Chondrocyte (in vitro differentiated cells): Measurements from ENCODE around the gene PPP1R14C. TPM values are rescaled to one million over a fixed set of nuclear protein-coding genes. Genes with fewer than 3 reads are reported as not detected.

Source experiments
- DNase-seq: peaks from one replicate; pipeline ENCODE4 v3.0.0; 2021; ENCODE audit warnings: mixed read lengths, low spot score
- H3K27ac Mint-ChIP-seq: one replicate; pipeline ENCODE4 v1.8.0; 2021; ENCODE audit warnings: mild to moderate bottlenecking, moderate library complexity, mixed read lengths; ENCODE audit not compliant: unreplicated experiment
- H3K27me3 Mint-ChIP-seq: 2 replicates; pipeline ENCODE4 v1.8.0; 2021; ENCODE audit warnings: low read depth, mixed read lengths
- H3K36me3 Mint-ChIP-seq: 2 replicates; pipeline ENCODE4 v1.8.0; 2021; ENCODE audit warnings: low read depth, mixed read lengths
- H3K4me1 Mint-ChIP-seq: 2 replicates; pipeline ENCODE4 v1.8.0; 2021; ENCODE audit warnings: low read depth, mild to moderate bottlenecking, mixed read lengths
- H3K4me3 Mint-ChIP-seq: one replicate; pipeline ENCODE4 v1.8.0; 2021; ENCODE audit warnings: mild to moderate bottlenecking, moderate library complexity, mixed read lengths; ENCODE audit not compliant: unreplicated experiment
- H3K9me3 Mint-ChIP-seq: 2 replicates; pipeline ENCODE4 v1.8.0; 2021; ENCODE audit warnings: low read depth, mixed read lengths
- CTCF ChIP-seq: fragments of 200-600 bp; sonication (generic); IDR thresholded peaks from 2 replicates; pipeline ENCODE4 v1.5.0; 2021; ENCODE audit warnings: antibody characterized with exemption, mild to moderate bottlenecking, moderate library complexity
- total RNA-seq: library from RNA; stranded (reverse); gene quantifications from 3 replicates; pipeline ENCODE4 v1.2.1, GENCODE V29; 2021

Gene PPP1R14C
- total RNA-seq, 1 donor from 2014 or later, result 3.4 TPM

DNA sequence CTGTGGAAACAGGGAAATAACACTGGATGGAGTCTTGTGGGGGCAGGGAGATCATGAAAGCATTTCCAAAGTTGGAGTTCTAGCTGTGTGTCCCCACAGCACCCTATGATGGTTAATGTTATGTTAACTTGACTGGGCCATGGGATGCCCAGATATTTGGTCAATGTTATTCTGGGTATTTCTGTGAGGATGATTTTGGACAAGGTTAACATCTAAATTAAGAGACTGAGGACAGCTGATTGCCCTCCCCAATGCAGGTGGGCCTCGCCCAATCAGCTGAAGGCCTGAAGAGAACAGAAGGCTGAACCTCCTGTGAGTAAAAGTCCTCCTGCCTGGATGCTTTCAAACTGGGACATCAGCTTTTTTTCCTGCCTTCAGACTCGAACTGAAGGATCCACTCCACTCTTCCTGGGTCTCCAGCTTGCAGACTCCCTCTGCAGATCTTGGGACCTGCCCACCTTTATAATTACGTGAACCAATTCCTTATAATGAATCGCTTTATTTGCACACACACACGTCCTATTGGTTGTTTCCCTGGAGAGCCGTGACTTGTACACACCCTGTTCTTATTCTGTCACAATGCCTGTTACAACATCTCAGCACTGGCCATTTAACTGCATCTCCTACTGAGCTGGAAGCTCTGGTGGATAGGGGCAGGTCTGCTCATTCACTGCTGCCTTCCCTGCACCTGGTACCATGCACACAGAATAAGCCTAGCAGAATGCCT lies 126.4 kb downstream of the PPP1R14C start:
- no peaks in the 10 kb centered on the region for H3K36me3 Mint-ChIP-seq
- H3K27me3 Mint-ChIP-seq, result no peaks in the 10 kb centered on the region
- H3K9me3 Mint-ChIP-seq, result no peaks in the 10 kb centered on the region
- H3K4me3 Mint-ChIP-seq, result no peak overlapping the region
- no peak for TF ChIP-seq CTCF
- peaks cover 40% of the 10 kb centered on the region for H3K4me1 Mint-ChIP-seq
- peak overlapping the region; percentile 70 for H3K27ac Mint-ChIP-seq
- DNase-seq, result no peak

- no peak overlapping the region for H3K4me3 Mint-ChIP-seq
These were observed 127.0 kb downstream of the PPP1R14C start for GRCh38 chr6:150269857-150270223.

GRCh38 chr6:150270330-150271052 lies 127.6 kb downstream of the PPP1R14C start:
- Mint-ChIP-seq H3K36me3 (no peaks in the 10 kb centered on the region), H3K27me3 (peaks cover 4% of the 10 kb centered on the region), H3K4me1 (peaks cover 40% of the 10 kb centered on the region), H3K27ac (peak overlapping the region; percentile 20), H3K4me3 (no peak overlapping the region), H3K9me3 (no peaks in the 10 kb centered on the region)
- no peak for DNase-seq
- no peak for TF ChIP-seq CTCF

More at GRCh38 chr6:150269857-150270223, 127.0 kb downstream of the PPP1R14C start:
- peak overlapping the region; percentile 70 for H3K27ac Mint-ChIP-seq
- no peaks in the 10 kb centered on the region for H3K36me3 Mint-ChIP-seq
- peaks cover 3% of the 10 kb centered on the region for H3K27me3 Mint-ChIP-seq
- H3K9me3 Mint-ChIP-seq, result no peaks in the 10 kb centered on the region
- no peak for DNase-seq
- TF ChIP-seq CTCF, result no peak
- H3K4me1 Mint-ChIP-seq, result peaks cover 40% of the 10 kb centered on the region

- H3K27ac Mint-ChIP-seq, result no peak overlapping the region
- no peak for TF ChIP-seq CTCF
- H3K9me3 Mint-ChIP-seq, result no peaks in the 10 kb centered on the region
- H3K27me3 Mint-ChIP-seq, result peaks cover 5% of the 10 kb centered on the region
- no peaks in the 10 kb centered on the region for H3K36me3 Mint-ChIP-seq
- H3K4me3 Mint-ChIP-seq, result no peak overlapping the region
- peaks cover 40% of the 10 kb centered on the region for H3K4me1 Mint-ChIP-seq
- no peak for DNase-seq
These were observed 128.3 kb downstream of the PPP1R14C start for GRCh38 chr6:150271172-150271500.

GRCh38 chr6:150271501-150272263 lies 128.8 kb downstream of the PPP1R14C start:
- no peak for TF ChIP-seq CTCF
- no peaks in the 10 kb centered on the region for H3K9me3 Mint-ChIP-seq
- DNase-seq, result no peak
- no peaks in the 10 kb centered on the region for H3K36me3 Mint-ChIP-seq
- H3K4me3 Mint-ChIP-seq, result no peak overlapping the region
- peaks cover 10% of the 10 kb centered on the region for H3K27me3 Mint-ChIP-seq
- H3K27ac Mint-ChIP-seq, result no peak overlapping the region
- H3K4me1 Mint-ChIP-seq, result peaks cover 38% of the 10 kb centered on the region
